Measurements from ENCODE around the gene FBXO9.

GRCh38 chr6:53038141-53038540 lies 27.1 kb upstream of the FBXO9 start:
- TF ChIP-seq GTF2F1 (IDR thresholded peaks at IDR 0.05; ENCODE audit: borderline replicate concordance, low read depth, low read length) (no peak), SRF (IDR thresholded peaks at IDR 0.05; ENCODE audit: low read depth, low read length) (no peak), MAFK (IDR thresholded peaks at IDR 0.05; ENCODE audit: low read depth, low read length) (no peak), POLR2A (IDR thresholded peaks at IDR 0.05; ENCODE audit: control extremely low read depth in 1 of 2, low read depth in 2 of 2, low read length in 2 of 2) (no peak), ZNF274 (IDR thresholded peaks at IDR 0.05; ENCODE audit: borderline replicate concordance, extremely low read depth, low read length) (no peak), CHD1 (IDR thresholded peaks at IDR 0.05; ENCODE audit: low read depth, low read length) (no peak), CTCF (IDR thresholded peaks at IDR 0.05; ENCODE audit: control extremely low read depth in 1 of 3, insufficient read depth in 1 of 3, low read depth in 1 of 3, low read length in 3 of 3) (no peak), ATF3 (IDR thresholded peaks at IDR 0.05; ENCODE audit: insufficient read depth, low read depth, low read length) (no peak), RBBP5 (IDR thresholded peaks at IDR 0.05; ENCODE audit: borderline replicate concordance, low read depth, low read length) (no peak), RAD21 (IDR thresholded peaks at IDR 0.05 in 1 of 2, conservative IDR thresholded peaks at IDR 0.05 in 1 of 2; ENCODE audit: low read depth in 2 of 2, low read length in 2 of 2) (no peak), EP300 (IDR thresholded peaks at IDR 0.05; ENCODE audit: borderline replicate concordance in 1 of 2, low read depth in 2 of 2, low read length in 2 of 2) (no peak), KDM1A (IDR thresholded peaks at IDR 0.05; ENCODE audit: borderline replicate concordance, low read length) (no peak), CREB1 (IDR thresholded peaks at IDR 0.05) (no peak)
